ENCODE data around the gene CMTM6. TPM values are rescaled to one million over a fixed set of nuclear protein-coding genes. Genes with fewer than 3 reads are reported as not detected.

CMTM6 gene
- total RNA-seq, 1 experiment from 2014 or later = 43.5 TPM

DNA sequence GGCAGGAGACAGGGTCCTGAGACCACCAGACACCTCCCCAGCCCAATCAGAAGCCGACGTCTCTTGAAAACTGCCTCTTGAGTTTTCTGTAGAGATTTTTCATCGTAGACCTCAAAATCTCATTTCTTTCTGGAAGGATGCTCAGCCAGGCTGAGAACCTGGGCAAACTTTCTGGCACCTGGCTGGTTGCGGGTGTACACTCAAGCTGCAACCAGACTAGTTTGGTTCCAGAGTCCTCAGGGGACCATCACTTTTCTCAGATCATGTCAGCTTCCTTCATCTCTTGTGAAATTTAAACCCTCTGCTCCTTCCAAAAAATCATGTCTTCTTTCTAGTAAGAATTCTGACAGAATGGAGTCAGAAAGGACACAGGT, 65.8 kb downstream of the CMTM6 start:
- Histone ChIP-seq H3K23me2 (ENCODE audit: insufficient read length, low read depth, low read length, poor library complexity, severe bottlenecking) (no peaks in the 10 kb centered on the region), H2BK120ac (ENCODE audit: low read depth, low read length, poor library complexity, severe bottlenecking) (no peak overlapping the region), H3K27me3 (ENCODE audit: insufficient read depth, low read length) (no peaks in the 10 kb centered on the region), H3K79me1 (ENCODE audit: insufficient read depth, low read depth, low read length, poor library complexity, severe bottlenecking) (no peaks in the 10 kb centered on the region), H4K20me1 (ENCODE audit: control insufficient read depth, insufficient read depth, insufficient read length) (no peaks in the 10 kb centered on the region), H3K56ac (ENCODE audit: insufficient read length, low read depth, low read length) (no peak overlapping the region), H3K4me1 (ENCODE audit: insufficient read depth, low read length) (no peaks in the 10 kb centered on the region; the same call in 1 of the 2 replicates), H3T11ph (ENCODE audit: low read length) (no peak overlapping the region), H3K14ac (ENCODE audit: insufficient read depth, low read length) (no peak overlapping the region; the same call in 1 of the 2 replicates), H4K91ac (ENCODE audit: insufficient read length, low read depth, low read length) (no peak overlapping the region), H3K79me2 (ENCODE audit: insufficient read depth, low read length) (no peaks in the 10 kb centered on the region), H3K18ac (ENCODE audit: insufficient read length, low read depth, low read length) (no peak overlapping the region), H2AFZ (ENCODE audit: low read length) (no peak overlapping the region), H3K9ac (ENCODE audit: extremely low read depth, insufficient read length, low read length) (no peak overlapping the region), H2BK5ac (ENCODE audit: insufficient read length, low read length) (no peak overlapping the region), H3K4me2 (ENCODE audit: insufficient read depth, insufficient read length, low read length) (no peak overlapping the region), H3K27ac (ENCODE audit: insufficient read length, low read depth, low read length) (no peak overlapping the region), H2AK5ac (ENCODE audit: insufficient read length, low read length) (no peak overlapping the region), H2BK15ac (ENCODE audit: low read depth, low read length) (no peak overlapping the region), H2BK12ac (ENCODE audit: insufficient read length, low read depth, low read length) (no peak overlapping the region), H2BK20ac (ENCODE audit: low read depth, low read length, poor library complexity, severe bottlenecking) (no peak overlapping the region), H3K9me3 (ENCODE audit: control insufficient read depth, low read depth, low read length) (no peaks in the 10 kb centered on the region), H3K4ac (ENCODE audit: low read depth, low read length) (no peak overlapping the region), H4K5ac (ENCODE audit: insufficient read length, low read depth, low read length) (no peak overlapping the region), H4K8ac (replicated peaks; ENCODE audit: insufficient read length, low read depth, low read length) (no peak overlapping the region), H3K23ac (ENCODE audit: insufficient read length, low read depth, low read length) (no peak overlapping the region)
- WGBS (ENCODE audit: extremely low coverage, insufficient read length, low lambda C conversion rate) = no CpG with 5 or more reads among the region's 4 CpGs
- H3K36me3 Mint-ChIP-seq (ENCODE audit: insufficient read depth in 1 of 3, low read depth in 3 of 3) = no peaks in the 10 kb centered on the region
- no peaks in the 10 kb centered on the region for H3K9me3 Mint-ChIP-seq
- H3K4me1 Mint-ChIP-seq = peaks cover 15 to 23% of the 10 kb centered on the region in 2 experiments
- H3K27me3 Mint-ChIP-seq (ENCODE audit: low read depth) = no peaks in the 10 kb centered on the region
- H3K27ac Mint-ChIP-seq = no peak overlapping the region
- H3K4me3 Mint-ChIP-seq = no peak overlapping the region
- TF ChIP-seq, protein P1, sequence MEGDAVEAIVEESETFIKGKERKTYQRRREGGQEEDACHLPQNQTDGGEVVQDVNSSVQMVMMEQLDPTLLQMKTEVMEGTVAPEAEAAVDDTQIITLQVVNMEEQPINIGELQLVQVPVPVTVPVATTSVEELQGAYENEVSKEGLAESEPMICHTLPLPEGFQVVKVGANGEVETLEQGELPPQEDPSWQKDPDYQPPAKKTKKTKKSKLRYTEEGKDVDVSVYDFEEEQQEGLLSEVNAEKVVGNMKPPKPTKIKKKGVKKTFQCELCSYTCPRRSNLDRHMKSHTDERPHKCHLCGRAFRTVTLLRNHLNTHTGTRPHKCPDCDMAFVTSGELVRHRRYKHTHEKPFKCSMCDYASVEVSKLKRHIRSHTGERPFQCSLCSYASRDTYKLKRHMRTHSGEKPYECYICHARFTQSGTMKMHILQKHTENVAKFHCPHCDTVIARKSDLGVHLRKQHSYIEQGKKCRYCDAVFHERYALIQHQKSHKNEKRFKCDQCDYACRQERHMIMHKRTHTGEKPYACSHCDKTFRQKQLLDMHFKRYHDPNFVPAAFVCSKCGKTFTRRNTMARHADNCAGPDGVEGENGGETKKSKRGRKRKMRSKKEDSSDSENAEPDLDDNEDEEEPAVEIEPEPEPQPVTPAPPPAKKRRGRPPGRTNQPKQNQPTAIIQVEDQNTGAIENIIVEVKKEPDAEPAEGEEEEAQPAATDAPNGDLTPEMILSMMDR (conservative IDR thresholded peaks at IDR 0.05) = no peak
- no peak for DNase-seq
